Mesenteric fat pad (tissue), 1 donor: ENCODE results near the gene POT1. TPM values are rescaled to one million over a fixed set of nuclear protein-coding genes. Genes with fewer than 3 reads are reported as not detected.

Experiments
- DNase-seq: peaks from one replicate; pipeline ENCODE4 v3.0.0-alpha.2; 2020; ENCODE audit warnings: low spot score
- total RNA-seq: library from RNA; stranded (reverse); fragmentation: NEBNext Ultra II Directional; extraction: Animal tissue kit (Norgen Biotek cat#: 25700); gene quantifications from one replicate; pipeline ENCODE4 v1.2.1, GENCODE V29; 2021
- donor health status: DM: yes; HTN: yes; CAD: no.

The POT1 gene
- total RNA-seq, 1 donor from 2014 or later = 15.0 TPM

DNA sequence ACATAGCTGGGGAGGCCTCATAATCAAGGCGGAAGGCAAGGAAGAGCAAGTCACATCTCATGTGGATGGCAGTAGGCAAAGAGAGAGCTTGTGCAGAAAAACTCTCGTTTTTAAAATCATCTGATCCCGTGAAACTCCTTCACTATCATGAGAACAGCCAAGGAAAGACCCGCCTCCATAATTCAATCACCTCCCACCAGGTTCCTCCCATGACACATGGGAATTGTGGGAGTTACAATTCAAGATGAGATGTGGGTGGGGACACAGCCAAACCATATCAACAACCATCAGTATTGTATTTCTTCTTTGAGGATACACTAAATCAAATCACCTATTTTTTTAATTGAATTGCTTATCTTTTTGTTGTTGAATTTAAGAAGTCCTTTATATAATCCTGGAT, 16.7 kb downstream of the POT1 start:
- DNase-seq = no peak

- no peak for DNase-seq
These were observed 19.8 kb downstream of the POT1 start for GRCh38 chr7:124909808-124910207.

GRCh38 chr7:124908259-124908658, 21.4 kb downstream of the POT1 start:
- DNase-seq = no peak

GRCh38 chr7:124907490-124907889, 22.1 kb downstream of the POT1 start:
- no peak for DNase-seq

DNA sequence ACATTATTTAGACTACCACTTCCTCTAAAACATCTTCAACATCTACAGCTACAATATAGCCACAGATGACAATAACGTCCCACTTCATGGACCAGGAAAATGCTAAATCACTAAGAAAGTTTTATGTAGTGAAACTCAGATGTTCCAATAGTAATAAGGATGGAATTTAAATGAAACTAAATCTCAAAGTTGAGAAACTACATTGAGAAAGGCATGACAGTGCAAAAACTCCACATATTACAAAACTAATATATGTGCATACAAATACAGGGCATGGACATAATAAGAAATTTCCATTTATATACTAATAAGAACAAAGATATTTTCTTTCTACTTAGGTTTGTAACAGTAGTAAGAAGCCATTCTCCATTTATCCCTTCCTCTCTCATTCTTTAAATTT, 31.1 kb downstream of the POT1 start:
- no peak for DNase-seq

- DNase-seq = no peak
These were observed 33.6 kb downstream of the POT1 start for GRCh38 chr7:124896001-124896400.

- DNase-seq = no peak
These were observed 36.3 kb downstream of the POT1 start for GRCh38 chr7:124893140-124893827.

- no peak for DNase-seq
These were observed 42.4 kb downstream of the POT1 start for GRCh38 chr7:124887247-124887646.

- DNase-seq = no peak
These were observed 47.6 kb downstream of the POT1 start for GRCh38 chr7:124881981-124882380.

DNA sequence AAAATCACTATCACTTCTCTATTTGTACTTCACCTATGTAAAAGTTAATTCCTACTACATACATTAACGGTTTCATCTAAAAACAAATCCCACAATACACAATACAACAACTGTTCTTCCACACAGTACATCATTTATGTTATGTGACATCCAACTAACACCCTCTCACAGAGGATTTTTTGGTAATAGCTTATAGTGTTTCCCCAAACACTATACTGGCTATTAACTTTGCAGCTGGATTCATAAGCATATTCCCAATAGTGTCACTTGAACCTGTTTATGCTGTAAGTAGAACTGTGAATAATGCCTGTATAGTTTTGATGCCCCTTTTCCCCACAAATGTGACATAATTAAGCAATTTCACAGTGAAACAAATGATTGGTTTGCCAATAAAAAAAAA, 49.9 kb downstream of the POT1 start:
- DNase-seq = no peak

GRCh38 chr7:124879103-124879502, 50.5 kb downstream of the POT1 start:
- no peak for DNase-seq

DNA sequence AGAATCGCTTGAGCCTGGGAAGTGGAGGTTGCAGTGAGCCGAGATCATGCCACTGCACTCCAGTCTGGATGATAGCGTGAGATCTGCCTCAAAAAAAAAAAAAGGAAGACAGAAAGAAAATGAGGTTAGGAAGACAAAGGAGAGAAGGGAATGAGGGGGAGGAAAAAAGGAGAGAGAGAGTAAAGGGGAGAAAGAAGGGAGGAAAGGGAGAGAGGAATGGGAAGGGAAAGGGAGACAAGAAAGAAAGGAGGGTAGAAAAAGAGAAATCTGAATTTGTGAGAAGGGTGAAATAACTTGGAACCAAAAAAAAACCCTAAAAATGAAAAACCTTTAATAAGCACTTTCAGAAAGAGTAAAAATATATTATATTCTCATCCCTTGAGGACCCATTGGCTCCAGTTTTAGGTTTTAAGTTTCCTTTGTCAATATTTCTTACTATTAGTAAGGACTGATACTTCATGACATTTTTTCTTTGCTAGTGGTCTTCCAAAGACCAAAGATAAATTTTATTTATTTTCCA, 54.9 kb downstream of the POT1 start:
- DNase-seq = no peak

DNA sequence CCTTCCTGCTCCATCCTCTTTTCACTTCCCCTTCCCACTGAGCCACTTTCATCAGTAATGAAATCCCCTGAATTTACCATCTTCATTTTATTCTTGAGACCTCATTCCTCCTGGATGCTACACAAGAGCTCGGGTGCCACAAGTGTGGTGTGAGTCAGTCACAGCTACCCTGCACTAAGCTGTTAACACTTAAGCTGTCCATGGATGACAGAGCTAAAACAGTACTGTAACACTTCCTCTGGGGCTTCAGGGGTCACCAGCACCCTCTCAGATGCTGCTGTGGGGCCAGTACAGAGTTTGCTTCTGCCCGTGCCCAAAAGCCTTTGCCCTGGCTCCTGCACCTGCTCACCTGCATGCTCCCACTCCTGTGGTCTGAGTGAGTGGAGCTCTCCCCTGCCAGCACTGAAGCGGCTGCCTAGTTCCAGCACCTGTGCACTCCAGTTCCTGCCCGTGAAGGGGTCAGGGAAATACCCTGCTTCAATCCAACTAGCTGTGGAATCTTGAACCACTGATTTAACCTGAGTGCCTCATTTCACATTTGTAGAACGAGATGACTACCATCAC, 71.9 kb downstream of the POT1 start:
- DNase-seq = no peak

- DNase-seq = no peak
These were observed 73.2 kb downstream of the POT1 start for GRCh38 chr7:124856299-124856888.

GRCh38 chr7:124843336-124843735, 86.3 kb downstream of the POT1 start:
- no peak for DNase-seq

- no peak for DNase-seq
These were observed 89.2 kb downstream of the POT1 start for GRCh38 chr7:124840435-124840834.

DNA sequence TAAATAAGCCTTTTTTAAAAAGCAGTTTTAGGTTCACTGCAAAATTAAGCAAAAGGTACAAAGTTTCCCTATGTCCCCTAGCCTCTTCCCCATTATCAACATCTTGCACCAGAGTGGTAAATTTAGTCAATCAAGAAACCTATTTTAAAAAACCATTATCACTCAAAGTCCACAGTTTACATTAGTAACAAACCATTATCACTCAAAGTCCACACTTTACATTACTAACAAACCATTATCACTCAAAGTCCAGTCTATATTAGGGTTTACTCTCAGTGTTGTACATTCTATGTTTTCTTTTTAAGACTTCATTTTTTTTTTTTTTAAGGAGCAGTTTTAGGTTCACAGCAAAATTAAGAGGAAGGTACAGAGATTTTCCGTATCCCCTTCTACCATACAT, 89.9 kb downstream of the POT1 start:
- DNase-seq = no peak

DNA sequence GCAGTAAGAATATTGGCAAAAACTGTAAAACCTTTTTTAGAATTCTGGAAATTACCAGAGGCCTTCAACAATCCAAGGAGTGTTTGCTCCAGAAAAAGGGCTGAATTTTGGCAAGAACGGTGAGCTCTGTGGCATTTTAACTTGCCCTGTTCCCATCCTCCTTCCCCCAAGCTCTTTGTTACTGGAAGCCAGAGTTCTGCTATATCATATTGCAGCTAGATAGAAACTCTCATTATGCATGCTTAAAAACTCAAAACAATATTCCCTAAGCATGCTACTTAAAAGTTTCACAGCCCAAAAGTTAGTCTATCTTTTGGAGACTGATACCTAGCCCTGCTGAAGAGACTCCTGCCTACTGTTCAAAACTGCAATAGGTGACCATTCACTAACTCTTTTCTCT, 93.5 kb downstream of the POT1 start:
- no peak for DNase-seq

DNA sequence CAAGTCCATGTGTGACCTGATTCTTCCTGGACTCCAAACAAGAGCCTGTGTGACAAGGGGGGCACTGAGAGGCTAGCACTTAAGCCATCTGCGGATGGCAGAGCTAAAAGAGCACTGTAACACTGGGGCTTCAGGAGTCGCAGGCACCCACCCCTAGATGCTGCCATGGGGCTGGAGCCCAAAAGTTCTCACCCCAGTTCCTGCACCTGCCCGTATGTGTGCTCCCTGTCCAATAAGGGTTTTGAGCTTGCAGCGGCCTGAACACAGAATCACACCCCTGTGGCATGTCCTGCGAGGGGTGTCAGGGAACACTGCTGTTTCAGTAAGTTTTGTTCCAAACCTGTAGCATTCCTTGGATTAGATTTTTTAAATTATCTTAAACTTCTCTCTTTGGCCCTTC, 110.8 kb downstream of the POT1 start:
- no peak for DNase-seq

DNA sequence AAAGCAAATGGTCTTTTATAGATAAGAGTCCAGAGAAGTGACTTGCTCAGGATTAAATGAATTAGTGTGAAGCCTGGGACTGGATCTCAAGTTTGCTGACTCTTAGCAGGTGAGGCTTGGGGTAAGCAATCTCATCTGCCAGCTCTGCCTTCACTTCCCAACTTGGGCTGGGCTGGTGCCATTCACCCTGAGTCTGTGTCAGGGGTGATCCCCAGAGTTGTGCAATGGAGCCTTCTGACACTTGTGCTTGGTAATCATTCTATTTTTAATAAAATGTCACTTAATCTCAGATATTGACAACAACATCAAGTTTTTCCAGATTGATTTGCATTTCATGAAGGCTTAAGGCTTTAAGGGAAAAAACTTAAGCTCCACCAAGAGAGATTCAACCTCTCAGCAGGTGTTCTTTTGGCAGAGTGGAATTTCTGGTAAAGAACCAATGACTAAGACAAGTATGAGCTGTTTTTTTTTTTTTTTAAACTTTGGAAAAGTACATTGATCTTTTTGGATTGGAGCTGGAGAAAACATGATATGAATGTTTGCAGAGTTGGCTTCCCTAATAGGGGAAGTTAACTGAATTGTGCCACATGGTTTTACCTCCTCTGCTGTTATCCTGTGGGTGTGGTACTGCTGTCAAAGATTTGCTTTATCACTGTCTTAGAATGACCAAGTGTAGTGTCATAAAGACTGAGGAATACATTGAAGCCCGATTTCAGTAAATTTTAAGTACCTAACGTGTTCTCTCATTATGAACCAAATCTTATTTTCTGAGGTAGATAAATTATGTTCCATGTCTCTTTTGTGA, 115.4 kb downstream of the POT1 start:
- DNase-seq = no peak

- DNase-seq = no peak
These were observed 116.9 kb downstream of the POT1 start for GRCh38 chr7:124812764-124813163.

- DNase-seq = no peak
These were observed 118.3 kb downstream of the POT1 start for GRCh38 chr7:124811341-124811740.
